B cell (primary cell): ENCODE results near the gene DLG1.

Experiments
- CTCF ChIP-seq: fragments of 200-600 bp; IDR thresholded peaks from one replicate; pipeline ENCODE4 v1.8.0; 2022; ENCODE audit warnings: antibody characterized with exemption, mild to moderate bottlenecking
- EZH2 ChIP-seq: IDR thresholded peaks from 2 replicates; pipeline ENCODE4 v1.6.1; 2012; ENCODE audit warnings: borderline replicate concordance, low read depth, mild to moderate bottlenecking, moderate library complexity, low read length; ENCODE audit not compliant: insufficient read depth, poor library complexity, severe bottlenecking

- TF ChIP-seq CTCF (peak; percentile 75), EZH2 (no peak)
Measured at GRCh38 chr3:197002701-197003454, 295.5 kb downstream of the DLG1 start.
